ENCODE measurements around the gene CHERP.
A peak's percentile ranks its signal among the peaks of the same experiment; 100 is the strongest.

The CHERP gene

GRCh38 chr19:16571283-16571682, 29.0 kb upstream of the CHERP start:
- DNase-seq (ENCODE audit: low read depth): no peak
- no peak for TF ChIP-seq CTCF (IDR thresholded peaks at IDR 0.05; ENCODE audit: insufficient read depth, low read depth, low read length, missing control alignments)
- H3K4me3 ChIP-seq (ENCODE audit: low read depth, low read length): peak overlapping the region; percentile 79

- TF ChIP-seq CTCF (IDR thresholded peaks at IDR 0.05; ENCODE audit: insufficient read depth, low read depth, low read length, missing control alignments): no peak
- no peak overlapping the region for H3K4me3 ChIP-seq (ENCODE audit: low read depth, low read length)
- no peak for DNase-seq (ENCODE audit: low read depth)
Measured at GRCh38 chr19:16569609-16570320, 27.5 kb upstream of the CHERP start.

- no peak for TF ChIP-seq CTCF (IDR thresholded peaks at IDR 0.05; ENCODE audit: insufficient read depth, low read depth, low read length, missing control alignments)
- DNase-seq (ENCODE audit: low read depth): no peak
- H3K4me3 ChIP-seq (ENCODE audit: low read depth, low read length): no peak overlapping the region
Measured at GRCh38 chr19:16566702-16567101, 24.5 kb upstream of the CHERP start.

- no peak overlapping the region for H3K4me3 ChIP-seq (ENCODE audit: low read depth, low read length)
- no peak for TF ChIP-seq CTCF (IDR thresholded peaks at IDR 0.05; ENCODE audit: insufficient read depth, low read depth, low read length, missing control alignments)
- no peak for DNase-seq (ENCODE audit: low read depth)
Measured at GRCh38 chr19:16566161-16566560, 23.9 kb upstream of the CHERP start.

- H3K4me3 ChIP-seq (ENCODE audit: low read depth, low read length): no peak overlapping the region
- no peak for DNase-seq (ENCODE audit: low read depth)
- no peak for TF ChIP-seq CTCF (IDR thresholded peaks at IDR 0.05; ENCODE audit: insufficient read depth, low read depth, low read length, missing control alignments)
Measured at GRCh38 chr19:16564842-16565241, 22.6 kb upstream of the CHERP start.

- no peak overlapping the region for H3K4me3 ChIP-seq (ENCODE audit: low read depth, low read length)
- no peak for TF ChIP-seq CTCF (IDR thresholded peaks at IDR 0.05; ENCODE audit: insufficient read depth, low read depth, low read length, missing control alignments)
Measured at GRCh38 chr19:16562608-16563025, 20.4 kb upstream of the CHERP start.

GRCh38 chr19:16561382-16561781, 19.1 kb upstream of the CHERP start:
- no peak overlapping the region for H3K4me3 ChIP-seq (ENCODE audit: low read depth, low read length)
- DNase-seq (ENCODE audit: low read depth): no peak
- no peak for TF ChIP-seq CTCF (IDR thresholded peaks at IDR 0.05; ENCODE audit: insufficient read depth, low read depth, low read length, missing control alignments)

More at GRCh38 chr19:16562608-16563025, 20.4 kb upstream of the CHERP start:
- no peak for DNase-seq (ENCODE audit: low read depth)
